Right ventricle myocardium inferior (tissue), 1 donor: Measurements from ENCODE around the gene BDKRB2. TPM values are rescaled to one million over a fixed set of nuclear protein-coding genes. Genes with fewer than 3 reads are reported as not detected.

Experiments used
- ATAC-seq: fragments of 200-7000 bp; cut with Tn5 transposase; one replicate; pipeline ENCODE4 v1.9.1; 2020; ENCODE audit warnings: mild to moderate bottlenecking, moderate library complexity
- DNase-seq: peaks from one replicate; pipeline ENCODE4 v3.0.0; 2021; ENCODE audit errors: missing footprints
- intact Hi-C: fragments of 100-400 bp; cut with DNase I; formaldehyde crosslinking; loops from one replicate; pipeline ENCODE4 v1.11.0; 2022
- total RNA-seq: library from RNA; stranded (reverse); fragmentation: NEBNext Ultra II Directional; extraction: Animal tissue kit (Norgen Biotek cat#: 25700); gene quantifications from one replicate; pipeline ENCODE4 v1.2.1, GENCODE V29; 2021
- donor health status: DM: no; HTN: yes; CAD: no; lungs with severe emphysema.

The BDKRB2 gene
- total RNA-seq, 1 donor from 2014 or later = 0.76 TPM

GRCh38 chr14:96173636-96174475 is 30.8 kb upstream of the BDKRB2 start:
- intact Hi-C loops = no loop called here
- ATAC-seq (no peak), DNase-seq (no peak)

- intact Hi-C loops = no loop called here
- DNase-seq = no peak
- peak; percentile 15 for ATAC-seq
These were observed 28.4 kb upstream of the BDKRB2 start for GRCh38 chr14:96176275-96176674.

- no peak for DNase-seq
- intact Hi-C loops = no loop called here
- ATAC-seq = peak; percentile 83
These were observed 27.8 kb upstream of the BDKRB2 start for GRCh38 chr14:96176811-96177211.

- ATAC-seq (peak; percentile 38), DNase-seq (no peak)
- intact Hi-C loops = no loop called here
These were observed 26.8 kb upstream of the BDKRB2 start for GRCh38 chr14:96177766-96178375.

GRCh38 chr14:96178461-96179321 is 25.9 kb upstream of the BDKRB2 start:
- intact Hi-C loops = no loop called here
- ATAC-seq = no peak
- no peak for DNase-seq

GRCh38 chr14:96180043-96180874 is 24.4 kb upstream of the BDKRB2 start:
- DNase-seq (no peak), ATAC-seq (no peak)
- intact Hi-C loops = no loop called here

GRCh38 chr14:96181186-96182056 is 23.2 kb upstream of the BDKRB2 start:
- intact Hi-C loops = no loop called here
- DNase-seq = no peak
- no peak for ATAC-seq

GRCh38 chr14:96182546-96182945 is 22.1 kb upstream of the BDKRB2 start:
- ATAC-seq = no peak
- no peak for DNase-seq
- intact Hi-C loops = no loop called here

- no peak for DNase-seq
- intact Hi-C loops = no loop called here
- ATAC-seq = peak; percentile 48
These were observed 19.9 kb upstream of the BDKRB2 start for GRCh38 chr14:96184737-96185136.

GRCh38 chr14:96187216-96188031 is 17.2 kb upstream of the BDKRB2 start:
- ATAC-seq = no peak
- intact Hi-C loops = no loop called here

GRCh38 chr14:96189281-96189711 is 15.3 kb upstream of the BDKRB2 start:
- intact Hi-C loops = no loop called here
- no peak for DNase-seq
- no peak for ATAC-seq

More at GRCh38 chr14:96187216-96188031, 17.2 kb upstream of the BDKRB2 start:
- DNase-seq = no peak

GRCh38 chr14:96191353-96191752 is 13.3 kb upstream of the BDKRB2 start:
- DNase-seq = no peak
- intact Hi-C loops = no loop called here

GRCh38 chr14:96191841-96192462 is 12.7 kb upstream of the BDKRB2 start:
- no peak for ATAC-seq
- intact Hi-C loops = no loop called here
- no peak for DNase-seq

More at GRCh38 chr14:96191353-96191752, 13.3 kb upstream of the BDKRB2 start:
- no peak for ATAC-seq

GRCh38 chr14:96192975-96193805 is 11.4 kb upstream of the BDKRB2 start:
- DNase-seq (no peak), ATAC-seq (no peak)
- intact Hi-C loops = no loop called here

- ATAC-seq (peak; percentile 39), DNase-seq (no peak)
- intact Hi-C loops = no loop called here
These were observed 10.4 kb upstream of the BDKRB2 start for GRCh38 chr14:96194262-96194656.
